ENCODE measurements around the gene BICC1.

DNA sequence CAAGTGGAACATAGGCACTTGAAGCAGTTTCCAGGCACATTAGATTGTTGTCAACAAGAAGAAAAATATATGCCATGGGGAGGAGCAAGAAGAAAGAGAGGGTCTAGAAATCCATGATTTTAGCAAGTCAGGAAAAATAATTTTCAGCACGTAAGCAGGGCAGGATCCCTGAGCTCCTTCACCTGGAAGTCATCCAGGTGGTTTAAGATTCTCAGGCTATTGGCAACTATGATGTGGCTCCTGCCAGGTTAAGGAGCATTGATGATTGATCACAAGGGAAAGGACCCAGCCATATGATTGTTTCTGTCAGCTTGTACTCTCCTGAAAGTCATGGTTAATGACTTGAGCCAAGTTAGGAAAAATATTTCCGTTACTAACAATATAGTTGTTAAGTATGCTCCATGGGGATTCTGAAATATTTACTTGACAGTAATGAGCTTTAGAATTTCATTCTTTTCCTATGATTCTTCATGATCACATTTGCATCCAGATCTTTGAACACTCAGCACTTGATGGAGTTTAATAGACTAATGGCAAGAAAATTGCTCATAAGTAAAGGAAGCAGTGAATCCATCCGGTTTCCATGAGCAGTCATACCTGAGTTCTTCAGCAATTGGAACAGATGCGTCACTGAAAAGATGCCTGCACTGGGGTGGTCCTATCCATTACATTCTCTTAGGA is 209.1 kb downstream of the BICC1 start:
- TF ChIP-seq RAD21 (IDR thresholded peaks at IDR 0.05) (no peak), REST (IDR thresholded peaks at IDR 0.05) (no peak), TAF1 (conservative IDR thresholded peaks at IDR 0.05) (no peak)

Data from liver (tissue), 2 donors.